ENCODE results near the gene ARMC2. TPM values are rescaled to one million over a fixed set of nuclear protein-coding genes. Genes with fewer than 3 reads are reported as not detected.
"Not testable (repeated sequence)": the region's sequence is repeated elsewhere in the genome, so short reads cannot be mapped to it uniquely, and the experiment has no call there.

Gene ARMC2
- total RNA-seq (2014; rRNA removed; shearing (Covaris generic)), result 1.0 and 4.0 TPM in 2 replicates

GRCh38 chr6:108848116-108848868, at the start of gene ARMC2:
ARMC2 (plus strand) TSS chr6:108848422; CDS start chr6:108854268, 5,846 bp downstream.
- DNase-seq (ENCODE audit: low read depth), result peak; percentile 93

GRCh38 chr6:108798670-108799353, 49.4 kb upstream of the ARMC2 start:
- DNase-seq (ENCODE audit: low read depth), result peak; percentile 7

- DNase-seq (ENCODE audit: low read depth), result no peak
These were observed 48.9 kb upstream of the ARMC2 start for GRCh38 chr6:108799354-108799717.

GRCh38 chr6:108799791-108800190, 48.4 kb upstream of the ARMC2 start:
- no peak for DNase-seq (ENCODE audit: low read depth)

GRCh38 chr6:108800427-108800864, 47.8 kb upstream of the ARMC2 start:
- no peak for DNase-seq (ENCODE audit: low read depth)

GRCh38 chr6:108801366-108801765, 46.9 kb upstream of the ARMC2 start:
- DNase-seq (ENCODE audit: low read depth), result no peak

GRCh38 chr6:108803982-108804490, 44.2 kb upstream of the ARMC2 start:
- no peak for DNase-seq (ENCODE audit: low read depth)

- no peak for DNase-seq (ENCODE audit: low read depth)
These were observed 43.3 kb upstream of the ARMC2 start for GRCh38 chr6:108804956-108805355.

- no peak for DNase-seq (ENCODE audit: low read depth)
These were observed 42.5 kb upstream of the ARMC2 start for GRCh38 chr6:108805611-108806167.

- DNase-seq (ENCODE audit: low read depth), result no peak
These were observed 42.1 kb upstream of the ARMC2 start for GRCh38 chr6:108806171-108806570.

GRCh38 chr6:108806665-108807064, 41.6 kb upstream of the ARMC2 start:
- no peak for DNase-seq (ENCODE audit: low read depth)

GRCh38 chr6:108807928-108808327, 40.3 kb upstream of the ARMC2 start:
- DNase-seq (ENCODE audit: low read depth), result no peak

GRCh38 chr6:108809211-108809610, 39.0 kb upstream of the ARMC2 start:
- no peak for DNase-seq (ENCODE audit: low read depth)

- no peak for DNase-seq (ENCODE audit: low read depth)
These were observed 38.1 kb upstream of the ARMC2 start for GRCh38 chr6:108810057-108810643.

- DNase-seq (ENCODE audit: low read depth), result no peak
These were observed 36.7 kb upstream of the ARMC2 start for GRCh38 chr6:108811490-108811889.

GRCh38 chr6:108813218-108813617, 35.0 kb upstream of the ARMC2 start:
- not testable (repeated sequence) for DNase-seq (ENCODE audit: low read depth)

- not testable (repeated sequence) for DNase-seq (ENCODE audit: low read depth)
These were observed 30.9 kb upstream of the ARMC2 start for GRCh38 chr6:108817276-108817675.

GRCh38 chr6:108820006-108820405, 28.2 kb upstream of the ARMC2 start:
- no peak for DNase-seq (ENCODE audit: low read depth)

GRCh38 chr6:108822401-108822800, 25.8 kb upstream of the ARMC2 start:
- no peak for DNase-seq (ENCODE audit: low read depth)

- no peak for DNase-seq (ENCODE audit: low read depth)
These were observed 22.9 kb upstream of the ARMC2 start for GRCh38 chr6:108825326-108825725.

- no peak for DNase-seq (ENCODE audit: low read depth)
These were observed 17.1 kb upstream of the ARMC2 start for GRCh38 chr6:108831104-108831503.

GRCh38 chr6:108832738-108833137, 15.5 kb upstream of the ARMC2 start:
- DNase-seq (ENCODE audit: low read depth), result no peak
